Activated CD4-positive, alpha-beta T cell treated with anti-CD3 and anti-CD28 coated beads for 24 hours (primary cell): ENCODE results near the gene RD3L.
"Not testable (repeated sequence)": the region's sequence is repeated elsewhere in the genome, so short reads cannot be mapped to it uniquely, and the experiment has no call there.

Experiments
- DNase-seq, 2 donors: peaks; one replicate each; pipeline ENCODE4 v3.0.0-alpha.2; 2020; ENCODE audit warnings: low read depth in 2 of 2

The RD3L gene

DNA sequence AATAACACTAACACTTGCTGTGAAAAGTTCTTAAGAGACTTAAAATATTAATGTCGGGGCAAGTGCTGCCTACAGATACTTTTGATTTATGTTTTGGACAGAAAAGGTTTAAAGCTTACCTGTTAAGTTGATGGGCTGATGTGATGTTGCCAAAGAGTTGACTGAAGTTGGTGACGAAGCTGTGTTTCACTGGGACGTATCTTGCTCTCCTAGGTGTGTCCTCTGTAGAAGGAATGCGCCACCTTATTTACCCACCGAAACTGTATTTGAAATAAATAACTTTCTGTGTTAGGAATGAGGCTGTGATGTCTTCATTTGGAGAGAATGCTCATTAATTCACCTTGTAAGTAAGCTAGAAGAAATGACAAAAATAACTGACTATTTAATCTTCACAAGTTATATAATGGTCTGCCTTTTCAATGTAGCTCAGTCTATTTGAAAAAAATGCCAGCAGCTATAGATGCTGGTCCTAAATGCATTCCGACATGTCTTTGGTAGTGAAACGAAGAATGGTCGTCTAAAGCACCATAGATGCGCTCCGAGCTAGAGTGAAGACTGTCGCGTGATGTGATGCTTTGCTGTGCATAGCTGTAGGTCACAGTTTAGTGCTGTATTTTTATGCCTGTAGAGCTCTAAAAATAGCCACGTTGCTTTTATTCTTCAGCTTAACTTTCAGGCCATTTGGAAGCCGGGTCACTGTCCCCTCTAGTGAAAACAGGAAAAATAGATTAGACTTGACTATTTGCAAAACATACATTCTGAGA, at the start of gene RD3L:
RD3L (minus strand) TSS at position 557 of the 764 bp plus-strand sequence. CDS start 834 bp downstream, outside the sequence.
- DNase-seq = no peak

DNA sequence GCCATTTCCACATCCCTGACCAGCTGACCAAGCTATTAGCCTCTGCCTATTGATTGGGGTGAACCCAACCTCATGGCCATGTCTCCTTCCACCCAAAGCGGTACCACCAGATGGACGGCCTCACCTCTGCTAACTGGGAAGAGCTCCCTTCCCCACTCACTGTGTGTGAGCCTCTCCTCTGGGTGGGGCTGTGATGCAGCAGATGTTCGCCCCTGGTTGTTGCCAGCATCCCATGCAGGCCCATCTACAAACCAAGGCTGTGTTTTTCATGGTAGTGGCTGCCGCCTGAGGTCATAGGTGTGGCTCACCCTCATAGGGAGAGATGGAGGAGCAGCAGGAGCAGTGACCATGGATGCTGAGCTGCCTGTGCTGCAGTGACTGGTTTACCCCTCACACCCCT, 47.6 kb upstream of the RD3L start:
- DNase-seq = no peak

DNA sequence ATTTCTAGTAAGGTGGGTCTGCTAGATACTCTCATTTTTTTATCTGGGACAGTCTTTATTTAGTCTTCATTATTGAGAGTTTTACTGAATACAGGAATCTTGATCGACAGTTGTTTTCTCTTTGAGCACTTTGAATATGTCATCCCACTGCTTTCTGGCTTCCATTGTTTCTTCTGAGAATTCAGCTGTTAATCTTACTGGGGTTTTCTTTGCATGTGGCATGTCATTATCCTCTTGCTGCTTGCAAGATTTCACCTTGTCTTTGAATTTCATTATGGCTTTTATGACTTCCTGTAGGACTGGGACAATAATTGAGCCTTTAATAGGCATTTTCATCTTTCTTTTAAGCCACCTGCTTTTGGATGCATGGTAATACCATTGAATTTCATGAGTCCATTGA, 46.7 kb upstream of the RD3L start:
- no peak for DNase-seq

GRCh38 chr14:103984196-103984595, 41.9 kb upstream of the RD3L start:
- no peak for DNase-seq

GRCh38 chr14:103980623-103981238, 38.4 kb upstream of the RD3L start:
- DNase-seq = not testable (repeated sequence)

- DNase-seq = no peak
Observed at GRCh38 chr14:103974575-103974974, 32.2 kb upstream of the RD3L start.

DNA sequence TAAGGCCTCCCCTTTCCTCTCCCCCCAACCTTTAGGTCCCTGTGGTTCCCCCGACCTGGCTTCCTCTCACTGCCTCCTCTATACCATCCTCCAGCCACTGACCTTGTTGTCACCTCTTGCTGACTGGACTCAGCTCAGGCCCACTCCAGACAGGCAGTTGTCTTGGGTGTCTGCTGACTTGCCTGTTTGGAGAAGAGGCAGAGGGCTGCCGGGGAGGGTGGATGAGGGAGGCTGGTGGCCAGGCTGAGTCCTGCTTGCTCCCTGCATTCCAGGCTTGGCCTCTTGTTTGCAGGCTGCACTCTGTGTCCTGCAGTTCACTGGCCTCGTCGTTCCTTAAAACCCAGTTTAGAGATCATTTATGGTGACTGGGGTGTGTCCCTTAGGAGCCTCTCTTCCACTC, 31.0 kb upstream of the RD3L start:
- DNase-seq = no peak

- DNase-seq = no peak
Observed at GRCh38 chr14:103969961-103970360, 27.6 kb upstream of the RD3L start.

GRCh38 chr14:103966631-103967030, 24.3 kb upstream of the RD3L start:
- no peak for DNase-seq

DNA sequence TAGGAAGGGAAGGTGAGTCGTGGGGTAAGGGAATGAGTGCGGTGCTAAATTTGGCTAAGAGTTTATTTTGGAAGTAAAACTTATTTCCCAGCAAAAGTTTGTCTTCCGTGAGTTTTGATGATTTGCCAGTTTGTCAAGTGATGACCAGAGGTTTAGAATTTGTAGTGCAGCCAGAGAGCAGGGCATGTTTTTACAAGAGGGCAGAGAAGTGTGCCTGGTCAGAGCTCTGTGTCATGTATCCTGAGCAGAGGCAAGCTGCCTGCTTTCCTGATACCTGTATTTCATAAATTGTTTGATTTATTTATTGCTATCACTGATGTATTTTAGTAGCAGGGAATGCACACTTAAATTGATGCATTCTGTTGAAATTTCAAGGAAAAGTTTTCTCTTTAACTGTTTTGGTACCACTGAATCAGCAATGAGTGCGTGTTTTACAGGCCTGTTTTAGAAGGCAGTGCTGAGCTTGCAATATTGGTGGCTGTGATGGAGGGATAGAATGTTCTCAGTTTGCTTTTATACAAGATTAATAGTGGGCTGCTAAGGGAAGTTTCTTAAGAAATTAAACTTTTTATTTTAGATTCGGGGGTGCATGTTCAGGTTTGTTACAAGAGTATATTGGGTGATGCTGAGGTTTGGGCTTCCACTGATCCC, 19.7 kb upstream of the RD3L start:
- DNase-seq = no peak

- no peak for DNase-seq
Observed at GRCh38 chr14:103960457-103961055, 18.2 kb upstream of the RD3L start.

GRCh38 chr14:103949131-103949790, 6.9 kb upstream of the RD3L start:
- no peak for DNase-seq

DNA sequence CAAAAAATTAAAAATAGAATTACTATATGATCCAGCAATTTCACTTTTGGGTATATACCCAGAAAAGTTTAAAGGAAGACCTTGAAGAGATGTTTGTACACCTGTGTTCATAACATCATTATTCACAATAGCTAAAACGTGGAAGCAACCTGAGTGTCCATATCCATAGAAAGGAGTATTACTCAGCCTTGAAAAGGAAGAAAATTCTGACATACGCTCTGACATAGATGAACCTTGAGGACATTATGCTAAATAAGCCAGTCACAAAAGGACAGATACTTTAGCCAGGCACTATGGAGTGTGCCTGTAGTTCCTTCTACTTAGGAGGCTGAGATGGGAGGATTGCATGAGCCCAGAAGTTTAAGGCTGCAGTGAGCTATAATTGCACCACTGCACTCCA, 6.1 kb upstream of the RD3L start:
- DNase-seq = no peak

GRCh38 chr14:103946975-103947374, 4.6 kb upstream of the RD3L start:
- no peak for DNase-seq

DNA sequence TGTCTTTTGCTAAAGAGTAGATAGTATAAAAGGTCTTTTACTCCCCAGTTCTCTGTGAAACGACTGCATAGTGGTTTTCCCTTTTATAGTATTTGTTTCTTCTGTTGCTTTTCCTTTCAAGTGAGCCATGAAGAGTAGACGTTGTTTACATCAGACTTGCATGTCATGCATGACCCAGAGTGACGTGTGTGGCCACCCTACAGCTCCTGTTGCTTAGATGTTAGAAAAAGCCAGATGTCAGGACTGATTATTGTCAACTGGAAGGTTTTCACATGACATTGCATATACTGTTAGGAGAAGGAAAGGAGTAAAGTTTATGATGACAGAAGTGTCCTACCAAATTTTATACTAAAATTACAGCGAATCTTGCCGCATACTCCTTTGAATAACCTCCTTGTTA, 1.3 kb upstream of the RD3L start:
- no peak for DNase-seq

DNA sequence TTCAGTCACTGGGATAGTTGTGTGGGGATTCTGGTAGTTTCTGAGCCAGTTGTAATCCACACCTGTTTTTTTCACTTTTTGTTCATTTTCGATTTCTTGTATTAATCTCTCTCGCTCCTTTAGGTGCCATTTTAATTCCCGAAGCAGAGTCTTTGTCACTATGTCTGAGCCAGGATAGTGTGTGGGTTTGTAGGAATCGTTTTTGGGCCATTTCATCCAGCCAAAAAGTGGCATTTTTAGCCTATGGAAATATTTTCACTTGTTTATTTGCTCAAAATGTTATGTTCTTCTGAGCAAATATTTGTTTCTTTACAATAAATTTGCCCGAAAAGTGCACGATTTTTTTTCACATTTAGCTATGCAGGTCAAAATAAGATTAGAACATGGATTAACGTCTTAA, 867 bp downstream of the RD3L start:
- no peak for DNase-seq

DNA sequence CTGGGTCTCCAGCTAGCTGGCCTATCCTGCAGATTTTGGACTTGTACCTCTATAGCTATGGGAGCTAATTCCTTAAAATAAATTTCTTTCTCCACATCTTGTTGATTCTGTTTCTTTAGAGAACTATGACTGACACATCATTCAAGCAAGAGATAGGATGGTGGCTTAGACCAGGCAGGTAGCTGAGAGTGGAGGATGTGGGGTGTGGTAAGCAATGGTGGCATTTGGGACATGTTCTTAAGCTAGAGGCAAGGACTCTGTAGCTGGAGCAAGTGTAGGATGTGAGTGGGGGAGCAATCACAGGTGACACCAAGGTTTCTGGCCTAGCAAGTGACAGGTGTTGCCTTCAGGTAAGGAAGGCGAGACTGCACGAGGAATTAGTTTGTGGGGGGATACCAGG, 7.2 kb downstream of the RD3L start:
- no peak for DNase-seq

- DNase-seq = no peak
Observed at GRCh38 chr14:103932791-103933490, 9.4 kb downstream of the RD3L start.

- no peak for DNase-seq
Observed at GRCh38 chr14:103931422-103931821, 10.9 kb downstream of the RD3L start.

DNA sequence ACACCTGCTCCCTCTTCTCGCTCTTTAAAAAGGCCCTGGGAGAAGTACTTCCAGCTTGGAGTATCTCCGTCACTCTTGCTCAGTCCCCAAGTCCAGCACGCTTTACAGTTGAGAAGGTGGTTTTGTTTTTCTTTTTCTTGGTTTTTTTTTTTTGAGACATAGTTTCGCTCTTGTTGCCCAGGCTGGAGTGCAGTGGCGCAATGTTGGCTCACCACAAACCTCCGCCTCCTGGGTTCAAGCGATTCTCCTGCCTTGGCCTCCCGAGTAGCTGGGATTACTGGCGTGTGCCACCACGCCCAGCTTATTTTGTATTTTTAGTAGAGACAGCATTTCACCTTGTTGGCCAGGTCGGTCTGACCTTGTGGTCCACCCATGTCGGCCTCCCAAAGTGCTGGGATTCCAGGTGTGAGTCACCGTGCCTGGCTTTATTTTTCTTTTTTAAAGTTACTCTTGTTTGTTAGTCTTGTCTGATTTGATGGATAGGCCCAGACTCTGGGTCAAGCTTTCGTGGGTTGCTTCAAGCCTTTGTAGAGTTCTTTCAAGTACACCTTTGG, 12.2 kb downstream of the RD3L start:
- DNase-seq = no peak
